HT1080 (cell line): ENCODE results near the gene FLYWCH2. TPM values are rescaled to one million over a fixed set of nuclear protein-coding genes. Genes with fewer than 3 reads are reported as not detected.
"Not testable (repeated sequence)": the region's sequence is repeated elsewhere in the genome, so short reads cannot be mapped to it uniquely, and the experiment has no call there.

Experiments used
- DNase-seq: peaks from one replicate; pipeline ENCODE4 v3.0.0-alpha.2; 2015; ENCODE audit warnings: low read depth
- total RNA-seq: library from RNA; depleted of rRNA; stranded (reverse); fragments of >200 nt; shearing (Covaris generic); gene quantifications from 2 replicates; pipeline ENCODE4 v1.2.3, GENCODE V29; 2014; rRNA removed

FLYWCH2 gene
- total RNA-seq, 1 experiment from 2014 or later = 33.2 TPM

DNA sequence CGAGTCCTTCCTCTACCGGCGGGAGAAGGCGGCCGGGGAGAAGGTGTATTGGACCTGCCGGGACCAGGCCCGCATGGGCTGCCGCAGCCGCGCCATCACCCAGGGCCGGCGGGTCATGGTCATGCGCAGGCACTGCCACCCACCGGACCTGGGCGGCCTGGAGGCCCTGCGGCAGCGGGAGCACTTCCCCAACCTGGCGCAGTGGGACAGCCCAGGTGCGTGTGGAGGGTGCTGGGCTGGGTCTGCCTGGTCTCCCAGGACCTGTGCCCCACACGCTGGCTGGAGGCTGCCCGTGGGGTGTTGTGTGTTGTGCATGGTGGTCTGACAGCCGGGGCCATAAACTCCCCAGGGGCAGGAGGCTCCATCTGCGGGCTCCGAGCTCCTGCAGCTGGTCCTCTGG is 54.2 kb downstream of the FLYWCH2 start:
- no peak for DNase-seq

DNA sequence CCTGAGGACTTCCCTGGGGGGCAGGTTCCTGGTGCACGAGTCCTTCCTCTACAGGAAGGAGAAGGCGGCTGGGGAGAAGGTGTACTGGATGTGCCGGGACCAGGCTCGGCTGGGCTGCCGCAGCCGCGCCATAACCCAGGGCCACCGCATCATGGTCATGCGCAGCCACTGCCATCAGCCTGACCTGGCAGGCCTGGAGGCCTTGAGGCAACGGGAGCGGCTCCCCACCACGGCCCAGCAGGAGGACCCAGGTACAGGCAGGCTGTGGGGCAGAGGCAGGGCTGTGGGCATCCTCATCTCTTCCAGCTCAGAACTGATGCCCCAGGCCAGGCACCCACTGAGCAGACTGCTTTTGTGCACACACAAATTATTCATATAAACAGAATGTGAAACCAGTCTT is 55.2 kb downstream of the FLYWCH2 start:
- no peak for DNase-seq

DNA sequence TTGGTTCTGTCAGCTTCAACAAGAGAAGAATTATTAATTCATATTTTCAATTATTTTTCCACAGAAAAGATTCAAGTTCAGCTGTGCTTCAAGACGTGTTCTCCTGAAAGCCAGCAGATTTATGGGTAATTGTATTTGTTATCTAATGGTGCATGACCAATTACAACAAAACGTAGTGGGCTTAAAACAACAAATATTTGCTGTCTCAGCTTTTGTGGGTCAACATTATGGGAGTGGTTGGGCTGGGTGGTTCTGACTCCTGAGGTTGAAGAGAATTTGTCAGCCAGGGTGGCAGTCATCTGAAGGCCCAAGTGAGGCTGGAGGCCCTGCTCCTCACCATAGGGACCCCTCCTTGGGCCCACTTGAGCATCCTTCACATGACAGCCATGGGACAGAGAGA is 57.0 kb downstream of the FLYWCH2 start:
- no peak for DNase-seq

DNA sequence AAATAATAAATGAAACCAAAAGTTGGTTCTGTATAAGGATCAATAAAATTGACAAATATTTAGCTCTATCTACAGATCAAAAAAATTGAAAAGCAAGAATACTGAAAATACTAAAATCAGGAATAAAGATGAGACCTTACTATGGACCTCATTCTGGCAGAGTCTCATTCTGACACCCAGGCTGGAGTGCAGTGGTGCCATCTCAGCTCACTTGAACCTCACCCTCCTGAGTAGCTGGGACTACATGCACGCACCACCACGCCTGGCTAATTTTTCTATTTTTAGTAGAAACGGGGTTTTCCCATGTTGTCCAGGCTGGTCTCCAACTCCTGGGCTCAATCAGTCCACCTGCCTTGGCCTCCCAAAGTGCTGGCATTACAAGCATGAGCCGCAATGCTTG is 59.0 kb downstream of the FLYWCH2 start:
- no peak for DNase-seq

DNA sequence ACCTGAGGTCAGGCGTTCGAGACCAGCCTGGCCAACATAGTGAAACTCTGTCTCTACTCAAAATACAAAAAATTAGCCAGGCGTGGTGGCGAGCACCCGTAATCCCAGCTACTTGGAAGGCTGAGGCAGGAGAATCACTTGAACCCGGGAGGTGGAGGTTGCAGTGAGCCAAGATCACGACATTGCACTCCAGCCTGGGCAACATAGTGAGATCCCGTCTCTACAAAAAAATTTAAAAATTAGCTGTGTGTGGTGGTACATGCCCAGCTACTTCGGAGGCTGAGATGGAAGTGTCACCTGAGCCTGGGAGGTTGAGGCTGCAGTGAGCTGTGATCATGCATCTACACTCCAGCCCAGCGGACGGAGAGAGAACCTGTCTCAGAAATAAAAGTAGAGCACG is 60.7 kb downstream of the FLYWCH2 start:
- not testable (repeated sequence) for DNase-seq

DNA sequence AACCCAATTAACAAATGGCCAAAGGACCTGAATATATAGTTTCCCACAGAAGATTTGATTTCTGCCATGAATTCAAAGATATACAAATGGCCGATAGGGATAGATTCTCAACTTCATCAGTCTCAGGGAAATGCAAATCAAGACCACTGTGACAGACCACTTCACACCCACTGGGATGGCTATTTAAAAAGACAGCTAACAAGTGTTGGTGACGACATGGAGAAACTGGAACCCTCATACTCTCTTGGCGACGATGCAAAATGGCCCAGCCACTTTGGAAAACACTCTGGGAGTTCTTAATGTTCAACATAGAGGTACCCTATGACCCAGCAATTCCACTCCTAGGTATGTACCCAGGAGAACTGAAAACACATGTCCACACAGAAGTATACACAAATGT is 63.6 kb downstream of the FLYWCH2 start:
- DNase-seq = no peak

Other genes with a start within 250 kb of the FLYWCH2 start
- gene KCTD5, start 200.7 kb upstream of the FLYWCH2 start, total RNA-seq = 45.4 and 61.4 TPM in 2 replicates
- gene PRSS27, start 163.0 kb upstream of the FLYWCH2 start, total RNA-seq = not detected in 2 replicates
- gene SRRM2, start 130.6 kb upstream of the FLYWCH2 start, total RNA-seq = 46.2 and 63.5 TPM in 2 replicates
- gene ELOB, start 105.9 kb upstream of the FLYWCH2 start, total RNA-seq = 159 and 224 TPM in 2 replicates
- not detected in 2 replicates for gene PRSS33, start 95.7 kb upstream of the FLYWCH2 start, total RNA-seq
- gene PRSS41, start 84.7 kb upstream of the FLYWCH2 start, total RNA-seq = not detected in 2 replicates
- not detected in 2 replicates for gene PRSS21, start 66.0 kb upstream of the FLYWCH2 start, total RNA-seq
- gene ZG16B, start 52.9 kb upstream of the FLYWCH2 start, total RNA-seq = 0.20 and 0.47 TPM in 2 replicates
- not detected in 2 replicates for gene PRSS22, start 25.0 kb upstream of the FLYWCH2 start, total RNA-seq
- gene FLYWCH1, start 28.7 kb downstream of the FLYWCH2 start, total RNA-seq = 21.0 and 25.8 TPM in 2 replicates
- gene KREMEN2, start 81.1 kb downstream of the FLYWCH2 start, total RNA-seq = 2.4 and 2.5 TPM in 2 replicates
- gene PAQR4, start 86.1 kb downstream of the FLYWCH2 start, total RNA-seq = 47.9 TPM in 2 replicates
- gene PKMYT1, start 97.2 kb downstream of the FLYWCH2 start, total RNA-seq = 37.6 and 46.9 TPM in 2 replicates
- not detected in 2 replicates for gene CLDN9, start 129.7 kb downstream of the FLYWCH2 start, total RNA-seq
- 0.07 TPM in 1 of 2 replicates, not detected in the other for gene CLDN6, start 135.0 kb downstream of the FLYWCH2 start, total RNA-seq
- gene TNFRSF12A, start 137.2 kb downstream of the FLYWCH2 start, total RNA-seq = 411 and 496 TPM in 2 replicates
- 246 and 370 TPM in 2 replicates for gene HCFC1R1, start 140.7 kb downstream of the FLYWCH2 start, total RNA-seq
- 56.9 and 64.6 TPM in 2 replicates for gene THOC6, start 140.8 kb downstream of the FLYWCH2 start, total RNA-seq
- gene BICDL2, start 153.7 kb downstream of the FLYWCH2 start, total RNA-seq = not detected in 2 replicates
- gene MMP25, start 163.3 kb downstream of the FLYWCH2 start, total RNA-seq = 0.05 and 0.20 TPM in 2 replicates
- 1.6 and 2.5 TPM in 2 replicates for gene IL32, start 182.4 kb downstream of the FLYWCH2 start, total RNA-seq
- gene ZSCAN10, start 216.1 kb downstream of the FLYWCH2 start, total RNA-seq = not detected in 2 replicates
- 15.3 and 16.6 TPM in 2 replicates for gene ZNF205, start 229.4 kb downstream of the FLYWCH2 start, total RNA-seq